Lung (tissue), 12 donors: ENCODE results near the gene ZFAND3. TPM values are rescaled to one million over a fixed set of nuclear protein-coding genes. Genes with fewer than 3 reads are reported as not detected.

ENCODE experiments used
- ATAC-seq: fragments of 200-7000 bp; cut with Tn5 transposase; one replicate; pipeline ENCODE4 v1.9.1; 2020; ENCODE audit warnings: moderate number of reproducible peaks; ENCODE audit not compliant: insufficient read depth, low FRiP score
- DNase-seq, 3 donors: peaks; one replicate each; pipeline ENCODE4 v3.0.0-alpha.2; 2013 to 2017
- H3K27ac ChIP-seq, 2 donors: one replicate each; pipeline ENCODE4 v1.5.1; 2013; ENCODE audit warnings: mild to moderate bottlenecking in 2 of 2, moderate library complexity in 2 of 2, control low read depth in 1 of 2, inconsistent platforms in 1 of 2, low read depth in 1 of 2, low read length in 1 of 2
- H3K27me3 ChIP-seq, 3 donors: one replicate each; pipeline ENCODE4 v1.5.1; 2013; ENCODE audit warnings: low read length in 2 of 3; ENCODE audit not compliant: control insufficient read depth in 3 of 3, insufficient read depth in 3 of 3
- H3K36me3 ChIP-seq, 4 donors: one replicate each; pipeline ENCODE4 v1.5.1; 2013; ENCODE audit warnings: low read length in 4 of 4, mild to moderate bottlenecking in 1 of 4, moderate library complexity in 1 of 4; ENCODE audit not compliant: control insufficient read depth in 4 of 4, insufficient read depth in 4 of 4
- H3K4me1 ChIP-seq, 5 donors: one replicate each; pipeline ENCODE4 v1.5.1; 2013; ENCODE audit warnings: low read length in 5 of 5, mild to moderate bottlenecking in 2 of 5, moderate library complexity in 1 of 5; ENCODE audit not compliant: control insufficient read depth in 5 of 5, insufficient read depth in 5 of 5
- H3K4me3 ChIP-seq: one replicate; pipeline ENCODE4 v1.5.1; 2013; ENCODE audit warnings: mild to moderate bottlenecking, control low read depth, moderate library complexity
- H3K9ac ChIP-seq, 2 donors: one replicate each; pipeline ENCODE4 v1.5.1; 2013; ENCODE audit warnings: low read length in 2 of 2, control low read depth in 1 of 2; ENCODE audit not compliant: insufficient read depth in 1 of 2
- H3K9me3 ChIP-seq, 4 donors: one replicate each; pipeline ENCODE4 v1.5.1; 2013; ENCODE audit warnings: low read length in 3 of 4, mild to moderate bottlenecking in 1 of 4, moderate library complexity in 1 of 4; ENCODE audit not compliant: control insufficient read depth in 4 of 4, insufficient read depth in 3 of 4
- WGBS, 2 donors: extraction: QIAGEN DNeasy Blood & Tissue Kit; methylation state at CpG; one replicate each; pipeline ENCODE4 v1.1.7; 2013; 5-methylcytosine and 5-hydroxymethylcytosine counted together
- polyA plus RNA-seq, 2 donors: library from polyadenylated mRNA; stranded (reverse); fragments of 200-250 nt; gene quantifications; one replicate each; pipeline ENCODE4 v1.2.1, GENCODE V29; 2013
- total RNA-seq, 2 donors: library from RNA; depleted of rRNA in 1 of 2; stranded (reverse); fragments of >200 nt in 1 of 2; gene quantifications; one replicate each; pipeline ENCODE4 v1.2.1, GENCODE V29; 2014 to 2021
- TF ChIP-seq, protein P1 (sequence below): IDR thresholded peaks from 2 replicates; pipeline ENCODE4 v1.5.1; 2012; ENCODE audit warnings: mild to moderate bottlenecking; ENCODE audit errors: control extremely low read depth, extremely low read depth
- donor health status: control.
- donor health status: control.
- donor health status: Bipolar disorder and iron deficiency.
- donor health status: healthy.
- donor health status: DM: yes; HTN: yes; CAD: no.

The ZFAND3 gene
- total and polyA plus RNA-seq, 4 donors: 27.6 to 63.6 (median 51.3) TPM

DNA sequence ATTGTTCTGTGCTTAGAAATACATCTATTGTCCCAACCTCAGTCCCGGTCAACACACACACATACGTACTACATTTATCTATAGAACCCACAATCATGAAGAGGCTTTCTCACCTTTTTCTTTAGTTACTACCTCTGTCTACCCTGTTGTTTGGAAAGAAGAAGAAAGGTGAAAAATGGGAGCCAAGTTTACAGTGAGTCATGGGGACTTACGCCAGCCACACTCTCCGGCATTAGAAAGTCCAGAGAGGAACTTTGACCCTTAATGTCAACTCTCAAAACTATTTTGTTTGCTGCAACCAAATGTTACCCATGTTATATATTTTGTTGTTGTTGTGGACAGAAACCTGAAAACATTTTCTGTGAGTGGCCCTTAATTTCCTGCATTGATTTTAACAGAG is 259.1 kb downstream of the ZFAND3 start:
- peaks cover 0 to 15% (median 0%) of the 10 kb centered on the region in 5 donors for H3K4me1 ChIP-seq
- H3K9me3 ChIP-seq: peaks cover 0 to 2% (median 0%) of the 10 kb centered on the region in 4 donors
- no peak overlapping the region for H3K4me3 ChIP-seq
- 90 to 91% methylated on average over 4 of the region's 4 CpGs for WGBS, 2 donors
- no peaks in the 10 kb centered on the region for H3K27me3 ChIP-seq
- no peak overlapping the region for H3K27ac ChIP-seq
- H3K9ac ChIP-seq: no peak overlapping the region
- H3K36me3 ChIP-seq: peaks cover 0 to 5% (median 2%) of the 10 kb centered on the region in 4 donors
- TF ChIP-seq, protein P1, sequence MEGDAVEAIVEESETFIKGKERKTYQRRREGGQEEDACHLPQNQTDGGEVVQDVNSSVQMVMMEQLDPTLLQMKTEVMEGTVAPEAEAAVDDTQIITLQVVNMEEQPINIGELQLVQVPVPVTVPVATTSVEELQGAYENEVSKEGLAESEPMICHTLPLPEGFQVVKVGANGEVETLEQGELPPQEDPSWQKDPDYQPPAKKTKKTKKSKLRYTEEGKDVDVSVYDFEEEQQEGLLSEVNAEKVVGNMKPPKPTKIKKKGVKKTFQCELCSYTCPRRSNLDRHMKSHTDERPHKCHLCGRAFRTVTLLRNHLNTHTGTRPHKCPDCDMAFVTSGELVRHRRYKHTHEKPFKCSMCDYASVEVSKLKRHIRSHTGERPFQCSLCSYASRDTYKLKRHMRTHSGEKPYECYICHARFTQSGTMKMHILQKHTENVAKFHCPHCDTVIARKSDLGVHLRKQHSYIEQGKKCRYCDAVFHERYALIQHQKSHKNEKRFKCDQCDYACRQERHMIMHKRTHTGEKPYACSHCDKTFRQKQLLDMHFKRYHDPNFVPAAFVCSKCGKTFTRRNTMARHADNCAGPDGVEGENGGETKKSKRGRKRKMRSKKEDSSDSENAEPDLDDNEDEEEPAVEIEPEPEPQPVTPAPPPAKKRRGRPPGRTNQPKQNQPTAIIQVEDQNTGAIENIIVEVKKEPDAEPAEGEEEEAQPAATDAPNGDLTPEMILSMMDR: no peak
- DNase-seq: no peak
- ATAC-seq: no peak

DNA sequence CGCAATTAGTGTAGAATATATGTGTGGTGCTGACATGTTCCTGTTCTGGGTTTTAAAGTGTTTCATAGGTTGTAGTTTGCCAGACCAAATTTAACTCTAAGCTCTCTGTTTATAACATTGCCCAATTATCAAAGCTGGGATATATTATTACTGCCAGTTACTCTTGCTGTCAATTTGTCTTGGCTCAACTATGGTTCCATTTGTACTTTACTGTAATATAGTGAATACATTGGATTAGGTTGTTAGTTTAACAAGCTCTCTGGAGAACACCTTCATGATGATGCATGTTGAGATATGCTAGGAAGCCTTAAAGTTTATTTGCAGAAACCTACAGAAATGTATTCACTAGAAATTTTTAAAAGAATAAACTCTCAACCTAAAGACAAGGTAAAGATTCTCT is 259.6 kb downstream of the ZFAND3 start:
- Histone ChIP-seq H3K9me3 (peaks cover 0 to 2% (median 0%) of the 10 kb centered on the region in 4 donors), H3K36me3 (peaks cover 0 to 5% (median 2%) of the 10 kb centered on the region in 4 donors), H3K27ac (no peak overlapping the region), H3K27me3 (no peaks in the 10 kb centered on the region), H3K4me3 (no peak overlapping the region), H3K4me1 (peaks cover 0 to 15% (median 0%) of the 10 kb centered on the region in 5 donors), H3K9ac (no peak overlapping the region)
- ATAC-seq (no peak), DNase-seq (no peak)
- TF ChIP-seq, protein P1: no peak
- WGBS, 2 donors: 99 to 100% methylated on average over 1 of the region's 1 CpG

DNA sequence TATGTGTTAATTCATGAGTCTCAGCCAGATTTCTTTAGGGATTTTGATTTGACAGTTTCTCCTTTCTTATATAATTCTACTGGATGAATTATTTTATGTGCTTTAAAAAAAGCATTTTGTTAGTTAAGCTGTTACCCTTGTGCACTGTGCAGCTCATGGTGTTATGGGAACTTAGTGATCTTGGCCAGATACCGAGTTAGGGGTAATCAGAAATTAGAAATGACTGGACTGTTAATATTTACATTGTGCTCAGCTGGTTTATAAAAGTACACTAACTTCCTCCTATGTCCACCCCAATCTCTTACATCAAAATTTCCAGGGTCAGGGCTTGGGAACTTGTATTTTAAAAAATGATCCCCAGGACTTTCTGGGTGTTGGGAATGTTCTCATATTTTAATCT is 260.0 kb downstream of the ZFAND3 start:
- 69 to 85% methylated on average over 1 of the region's 1 CpG for WGBS, 2 donors

More for the DNA sequence above, 260.0 kb downstream of the ZFAND3 start:
- Histone ChIP-seq H3K27ac (no peak overlapping the region), H3K27me3 (no peaks in the 10 kb centered on the region), H3K36me3 (peaks cover 0 to 5% (median 2%) of the 10 kb centered on the region in 4 donors), H3K4me1 (peaks cover 0 to 15% (median 0%) of the 10 kb centered on the region in 5 donors), H3K9me3 (peaks cover 0 to 2% (median 0%) of the 10 kb centered on the region in 4 donors), H3K9ac (no peak overlapping the region), H3K4me3 (no peak overlapping the region)
- DNase-seq: no peak
- TF ChIP-seq, protein P1: no peak
- no peak for ATAC-seq
